HL-60 (cell line): Measurements from ENCODE around the gene RBFOX2.

Source experiments
- DNase-seq, 2 experiments: peaks; one replicate each; pipeline ENCODE4 v3.0.0-alpha.2; 2010 to 2020; ENCODE audit warnings: low read depth in 1 of 2, low spot score in 1 of 2
- H3K27ac ChIP-seq: fragments of 250-450 bp; sonication (Bioruptor Pico); replicated peaks from 2 replicates; pipeline ENCODE4 v1.5.1; 2020; ENCODE audit warnings: mild to moderate bottlenecking, moderate library complexity
- H3K27me3 ChIP-seq: fragments of 250-450 bp; sonication (Bioruptor Pico); 2 replicates; pipeline ENCODE4 v1.5.1; 2021; ENCODE audit warnings: mild to moderate bottlenecking, moderate library complexity; ENCODE audit not compliant: insufficient read depth, poor library complexity, severe bottlenecking
- H3K4me3 ChIP-seq: replicated peaks from 2 replicates; pipeline ENCODE4 v1.5.1; 2011; ENCODE audit warnings: mild to moderate bottlenecking, control low read depth, low read length; ENCODE audit not compliant: insufficient read depth
- CTCF ChIP-seq: IDR thresholded peaks from one replicate; pipeline ENCODE4 v1.5.1; 2011; ENCODE audit warnings: low read length, control low read depth, inconsistent platforms; ENCODE audit not compliant: insufficient read depth
- GABPA ChIP-seq: IDR thresholded peaks from 2 replicates; pipeline ENCODE4 v1.6.1; 2012; ENCODE audit warnings: low read depth
- POLR2AphosphoS5 ChIP-seq: IDR thresholded peaks from 2 replicates; pipeline ENCODE4 v1.6.1; 2012; ENCODE audit warnings: low read depth
- REST ChIP-seq: IDR thresholded peaks from 2 replicates; pipeline ENCODE4 v1.6.1; 2012; ENCODE audit warnings: low read depth; ENCODE audit not compliant: insufficient replicate concordance
- SPI1 ChIP-seq: IDR thresholded peaks from 2 replicates; pipeline ENCODE4 v1.6.1; 2012; ENCODE audit warnings: low read depth, mild to moderate bottlenecking, borderline replicate concordance

Gene RBFOX2

GRCh38 chr22:36009085-36009484 lies 19.5 kb downstream of the RBFOX2 start:
- TF ChIP-seq GABPA: no peak
- TF ChIP-seq REST: no peak
- TF ChIP-seq POLR2AphosphoS5: no peak
- TF ChIP-seq CTCF: no peak
- no peak for TF ChIP-seq SPI1
- Histone ChIP-seq H3K27ac (no peak overlapping the region), H3K27me3 (peaks cover 8% of the 10 kb centered on the region), H3K4me3 (no peak overlapping the region)
- DNase-seq: no peak

- Histone ChIP-seq H3K4me3 (no peak overlapping the region), H3K27ac (no peak overlapping the region), H3K27me3 (peaks cover 8% of the 10 kb centered on the region)
- DNase-seq: no peak
- TF ChIP-seq SPI1: no peak
- no peak for TF ChIP-seq POLR2AphosphoS5
- no peak for TF ChIP-seq REST
- TF ChIP-seq GABPA: no peak
- no peak for TF ChIP-seq CTCF
These were observed 20.1 kb downstream of the RBFOX2 start for GRCh38 chr22:36008565-36008964.

GRCh38 chr22:36008131-36008530 lies 20.5 kb downstream of the RBFOX2 start:
- DNase-seq: no peak
- Histone ChIP-seq H3K4me3 (no peak overlapping the region), H3K27me3 (peaks cover 8% of the 10 kb centered on the region), H3K27ac (no peak overlapping the region)
- TF ChIP-seq CTCF: no peak
- no peak for TF ChIP-seq SPI1
- TF ChIP-seq POLR2AphosphoS5: no peak
- TF ChIP-seq REST: no peak
- TF ChIP-seq GABPA: no peak
